Activated CD8-positive, alpha-beta memory T cell treated with anti-CD3 and anti-CD28 coated beads for 36 hours (primary cell): ENCODE measurements around the gene OASL. TPM values are rescaled to one million over a fixed set of nuclear protein-coding genes. Genes with fewer than 3 reads are reported as not detected.

Experiments used
- CTCF ChIA-PET: fragments of 350-600 bp; sonication (Branson Sonifier 250); formaldehyde crosslinking; loops from one replicate; lab custom pipeline; 2021; ENCODE audit warnings: antibody characterized with exemption; lab: Charles Lee
- POLR2A ChIA-PET: fragments of 350-600 bp; sonication (Branson Sonifier 250); formaldehyde crosslinking; loops from one replicate; lab custom pipeline; 2021; ENCODE audit warnings: antibody characterized with exemption; lab: Charles Lee
- total RNA-seq, 2 experiments: library from RNA; stranded (reverse); gene quantifications; one replicate each; pipeline ENCODE4 v1.2.3, GENCODE V29; 2021

The OASL gene
- total RNA-seq, 2 experiments from 2014 or later = 3.0 to 3.3 TPM

DNA sequence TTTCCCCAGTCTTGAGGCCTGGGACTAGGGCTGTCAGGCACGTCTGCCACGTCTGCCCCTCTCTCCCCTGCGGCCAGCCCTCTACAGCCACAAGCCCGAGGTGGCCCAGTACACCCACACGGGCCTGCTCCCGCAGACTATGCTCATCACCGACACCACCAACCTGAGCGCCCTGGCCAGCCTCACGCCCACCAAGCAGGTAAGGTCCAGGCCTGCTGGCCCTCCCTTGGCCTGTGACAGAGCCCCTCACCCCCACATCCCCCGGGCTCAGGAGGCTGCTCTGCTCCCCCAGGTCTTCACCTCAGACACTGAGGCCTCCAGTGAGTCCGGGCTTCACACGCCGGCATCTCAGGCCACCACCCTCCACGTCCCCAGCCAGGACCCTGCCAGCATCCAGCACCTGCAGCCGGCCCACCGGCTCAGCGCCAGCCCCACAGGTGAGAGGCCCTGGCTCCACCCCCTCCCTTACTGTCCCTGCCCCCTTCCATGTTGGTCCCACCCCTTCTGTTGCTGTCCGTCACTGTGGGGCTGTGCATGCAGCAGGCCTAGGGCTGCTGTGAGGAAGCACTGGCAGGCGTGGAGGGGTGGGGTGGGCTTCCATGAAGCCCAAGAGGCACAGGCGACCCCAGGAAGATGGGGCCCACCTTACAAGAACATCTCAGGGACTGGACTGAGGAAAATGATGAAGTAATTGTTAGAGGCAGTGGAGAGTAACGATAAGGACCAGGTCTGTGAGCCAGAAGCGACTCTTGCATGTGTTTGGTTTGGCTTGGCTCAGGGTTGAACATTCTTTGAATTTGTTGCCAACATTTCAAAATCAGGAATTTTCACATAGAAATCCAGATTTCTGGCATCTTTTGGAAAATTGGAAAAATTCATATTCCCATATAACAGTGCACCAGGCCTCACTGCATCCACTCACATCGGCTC lies 39.6 kb downstream of the OASL start:
- POLR2A ChIA-PET = no interaction called here
- CTCF ChIA-PET = no interaction called here

DNA sequence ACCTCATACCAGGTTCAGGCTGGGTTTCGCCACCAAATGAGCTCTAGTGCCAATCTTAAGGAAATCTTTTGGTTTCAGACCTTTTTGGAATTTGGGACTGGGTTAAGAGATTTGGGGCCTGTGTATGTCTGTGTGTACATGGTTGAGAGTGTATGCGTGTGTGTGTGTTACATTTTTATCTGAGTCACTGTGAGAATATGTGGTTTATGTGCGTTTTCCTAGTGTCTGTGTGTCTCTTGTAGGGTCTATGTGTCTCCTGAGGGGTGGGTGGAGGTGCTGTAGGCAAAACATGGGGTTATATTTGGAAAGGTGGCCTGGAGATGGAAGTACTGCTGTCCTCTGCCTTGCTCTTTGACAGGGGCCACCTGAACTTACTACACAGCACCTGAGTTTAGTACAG lies 40.6 kb downstream of the OASL start:
- POLR2A ChIA-PET = no interaction called here

DNA sequence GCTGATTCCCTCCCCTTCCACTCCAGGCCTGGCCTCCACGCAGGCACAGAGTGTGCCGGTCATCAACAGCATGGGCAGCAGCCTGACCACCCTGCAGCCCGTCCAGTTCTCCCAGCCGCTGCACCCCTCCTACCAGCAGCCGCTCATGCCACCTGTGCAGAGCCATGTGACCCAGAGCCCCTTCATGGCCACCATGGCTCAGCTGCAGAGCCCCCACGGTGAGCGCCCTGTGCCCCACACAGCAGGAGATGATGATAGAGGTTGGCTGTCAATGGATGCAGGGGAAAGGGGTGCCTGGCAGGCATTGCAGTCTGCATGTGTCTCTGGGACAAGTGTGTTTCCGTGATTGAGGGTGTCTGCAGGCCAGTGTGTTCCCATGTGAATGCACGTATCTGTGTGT lies 41.6 kb downstream of the OASL start:
- CTCF ChIA-PET = no interaction called here
- POLR2A ChIA-PET = no interaction called here

More for the DNA sequence above, 40.6 kb downstream of the OASL start:
- CTCF ChIA-PET = no interaction called here

DNA sequence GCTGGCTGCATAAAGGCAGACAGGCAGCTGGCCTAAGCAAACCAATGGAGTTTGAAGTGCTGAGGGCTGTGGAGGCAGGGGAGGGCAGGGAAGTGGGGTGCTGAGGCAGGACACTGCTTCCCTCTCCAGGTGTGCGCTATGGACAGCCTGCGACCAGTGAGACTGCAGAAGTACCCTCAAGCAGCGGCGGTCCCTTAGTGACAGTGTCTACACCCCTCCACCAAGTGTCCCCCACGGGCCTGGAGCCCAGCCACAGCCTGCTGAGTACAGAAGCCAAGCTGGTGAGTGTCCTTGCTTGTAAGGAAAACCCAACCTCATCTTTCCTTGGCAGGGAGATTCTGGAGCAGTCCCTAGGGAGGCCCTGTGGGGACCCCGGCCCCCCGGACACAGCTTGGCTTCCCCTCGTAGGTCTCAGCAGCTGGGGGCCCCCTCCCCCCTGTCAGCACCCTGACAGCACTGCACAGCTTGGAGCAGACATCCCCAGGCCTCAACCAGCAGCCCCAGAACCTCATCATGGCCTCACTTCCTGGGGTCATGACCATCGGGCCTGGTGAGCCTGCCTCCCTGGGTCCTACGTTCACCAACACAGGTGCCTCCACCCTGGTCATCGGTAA lies 42.8 kb downstream of the OASL start:
- ChIA-PET POLR2A (no interaction called here), CTCF (interaction anchor here (0.6 to 1.4 kb wide), 2 partner anchors 9 to 38 kb away, joined by 3 to 5 read pairs; no protein-coding TSS in a partner anchor)

DNA sequence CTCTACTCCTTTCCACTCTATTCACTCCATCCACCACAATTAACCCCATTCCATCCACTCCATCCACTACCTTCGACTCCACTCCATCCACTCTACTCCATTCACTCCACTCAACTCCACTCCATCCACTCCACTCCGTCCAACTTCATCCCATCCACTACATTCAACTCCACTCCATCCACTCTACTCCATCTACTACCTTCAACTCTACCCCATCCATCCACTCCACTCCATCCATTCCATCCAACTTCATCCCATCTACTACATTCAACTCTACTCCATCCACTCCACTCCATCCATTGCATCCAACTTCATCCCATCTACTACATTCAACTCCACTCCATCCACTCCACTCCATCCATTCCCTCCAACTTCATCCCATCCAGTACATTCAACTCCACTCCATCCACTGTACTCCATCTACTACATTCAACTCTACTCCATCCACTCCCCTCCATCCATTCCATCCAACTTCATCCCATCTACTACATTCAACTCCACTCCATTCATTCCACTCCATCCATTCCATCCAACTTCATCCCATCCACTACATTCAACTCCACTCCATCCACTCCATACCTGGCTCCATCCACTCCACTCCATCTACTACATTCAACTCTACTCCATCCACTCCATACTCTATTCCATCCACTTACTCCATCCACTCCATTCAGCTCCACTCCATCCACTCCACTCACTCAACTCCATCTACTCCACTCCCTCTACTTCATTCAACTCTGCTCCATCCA lies 44.3 kb downstream of the OASL start:
- CTCF ChIA-PET = no interaction called here

DNA sequence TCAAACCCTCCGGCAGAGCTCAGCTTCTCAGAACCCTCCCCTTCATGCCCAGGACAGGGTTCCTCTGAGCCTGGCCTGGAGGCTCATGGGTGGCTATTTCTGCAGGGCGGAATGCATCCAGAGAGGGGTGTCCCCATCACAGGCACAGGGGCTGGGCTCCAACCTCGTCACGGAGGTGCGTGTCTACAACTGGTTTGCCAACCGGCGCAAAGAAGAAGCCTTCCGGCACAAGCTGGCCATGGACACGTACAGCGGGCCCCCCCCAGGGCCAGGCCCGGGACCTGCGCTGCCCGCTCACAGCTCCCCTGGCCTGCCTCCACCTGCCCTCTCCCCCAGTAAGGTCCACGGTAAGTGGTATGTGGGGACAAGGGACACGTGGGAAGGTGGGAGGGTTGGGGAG lies 45.0 kb downstream of the OASL start:
- ChIA-PET POLR2A (no interaction called here), CTCF (no interaction called here)

More for the DNA sequence above, 44.3 kb downstream of the OASL start:
- POLR2A ChIA-PET = no interaction called here

DNA sequence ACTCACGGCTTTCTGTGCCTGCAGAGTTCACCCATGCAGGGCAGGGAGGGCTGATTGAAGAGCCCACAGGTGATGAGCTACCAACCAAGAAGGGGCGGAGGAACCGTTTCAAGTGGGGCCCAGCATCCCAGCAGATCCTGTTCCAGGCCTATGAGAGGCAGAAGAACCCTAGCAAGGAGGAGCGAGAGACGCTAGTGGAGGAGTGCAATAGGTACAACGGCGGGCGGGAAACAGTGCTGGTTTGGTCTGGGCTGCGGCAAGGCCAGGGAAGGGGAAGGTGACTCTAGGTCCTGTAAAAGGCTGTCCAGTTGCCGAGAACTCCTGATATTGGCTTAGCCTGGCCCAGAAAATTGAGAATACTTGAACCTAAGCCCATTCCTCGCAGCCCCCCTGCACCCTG lies 45.5 kb downstream of the OASL start:
- POLR2A ChIA-PET = no interaction called here
- CTCF ChIA-PET = interaction anchor here (1.2 to 1.7 kb wide), 2 partner anchors 12 to 346 kb away, joined by 3 to 4 read pairs; no protein-coding TSS in a partner anchor

DNA sequence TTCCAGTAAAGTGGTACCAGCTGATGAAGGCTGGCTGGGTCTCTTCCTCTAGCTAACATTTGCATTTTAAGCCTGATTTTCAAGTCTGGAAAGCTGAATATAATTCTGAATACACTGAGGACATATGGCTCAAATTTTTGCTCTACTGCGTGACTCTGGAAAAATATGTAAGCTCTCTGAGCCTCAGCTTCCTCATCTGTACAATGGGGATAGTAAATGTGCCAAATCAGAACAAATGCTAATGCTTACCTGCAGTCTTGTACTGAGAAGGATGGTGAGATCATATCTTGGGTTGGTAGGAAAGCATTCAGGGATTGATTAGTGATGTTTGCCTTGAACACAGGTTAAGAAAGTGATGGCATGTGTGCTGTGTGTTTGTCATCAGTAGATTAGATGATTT lies 46.1 kb downstream of the OASL start:
- POLR2A ChIA-PET = no interaction called here
- CTCF ChIA-PET = interaction anchor here (1.2 to 1.7 kb wide), 2 partner anchors 12 to 346 kb away, joined by 3 to 4 read pairs; no protein-coding TSS in a partner anchor

DNA sequence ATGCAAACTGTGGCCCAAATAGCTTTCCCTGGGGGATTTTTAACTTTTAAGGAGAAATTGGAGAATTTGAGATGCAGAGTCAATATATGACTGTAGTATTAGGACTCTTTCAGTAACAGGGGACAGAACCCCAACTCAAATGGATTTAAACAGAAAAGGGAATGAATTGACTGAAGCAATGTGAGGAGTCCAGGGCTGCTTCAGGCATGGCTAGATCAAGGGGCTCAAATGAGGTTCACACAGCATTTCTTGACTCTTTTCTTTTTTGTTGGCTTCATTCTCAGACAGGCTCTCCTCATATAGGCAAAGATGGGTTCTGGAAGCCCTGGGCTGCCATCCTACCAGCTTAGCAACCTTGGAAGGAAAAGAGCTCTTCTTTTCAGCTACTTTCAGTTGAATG lies 47.1 kb downstream of the OASL start:
- ChIA-PET POLR2A (no interaction called here), CTCF (interaction anchor here (1.2 to 1.7 kb wide), 2 partner anchors 11 to 345 kb away, joined by 3 to 4 read pairs; no protein-coding TSS in a partner anchor)

DNA sequence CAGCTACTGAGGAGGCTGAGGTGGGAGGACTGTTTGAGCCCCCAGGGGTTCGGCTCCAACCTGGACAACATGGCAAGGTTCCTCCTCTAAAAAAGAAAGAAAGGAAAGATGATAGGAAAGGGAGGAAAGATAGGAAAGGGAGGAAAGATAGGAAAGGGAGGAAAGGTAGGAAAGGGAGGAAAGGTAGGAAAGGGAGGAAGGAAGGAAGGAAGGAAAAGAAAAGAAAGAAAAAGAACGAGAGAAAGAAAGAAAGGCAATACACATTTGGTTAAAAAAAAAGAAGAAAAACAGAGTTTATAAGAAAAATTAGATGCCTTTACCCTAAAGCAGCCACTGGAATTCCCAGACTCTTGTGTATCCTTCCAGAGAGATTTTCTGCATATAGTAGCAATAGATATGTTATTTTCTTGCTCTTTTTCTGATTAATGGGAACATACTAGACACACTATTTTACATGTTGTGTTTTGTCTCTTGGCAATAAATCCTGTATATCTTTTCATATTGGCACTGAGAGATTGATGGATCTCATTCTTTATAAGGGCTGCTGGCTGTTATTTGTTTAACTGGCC lies 48.5 kb downstream of the OASL start:
- ChIA-PET CTCF (no interaction called here), POLR2A (no interaction called here)

DNA sequence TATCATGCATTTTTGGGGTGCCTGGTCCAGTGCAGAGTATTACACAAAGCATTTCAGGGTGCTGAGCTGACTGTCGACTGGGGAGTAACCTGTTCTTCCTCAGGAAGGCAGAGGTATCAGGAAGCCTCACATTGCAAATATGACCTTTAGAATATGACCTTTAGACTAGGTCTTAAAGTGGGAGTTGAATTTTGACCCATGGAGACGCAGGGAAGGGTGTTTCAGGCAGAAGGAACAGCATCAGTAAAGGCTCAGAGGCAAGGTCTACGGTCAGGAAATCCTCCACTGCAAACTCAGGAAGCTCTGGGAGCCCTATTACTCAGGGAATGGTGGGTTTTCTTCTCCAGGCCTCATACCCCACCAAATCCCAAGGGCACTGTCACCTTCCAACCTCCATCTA lies 49.4 kb downstream of the OASL start:
- ChIA-PET POLR2A (no interaction called here), CTCF (no interaction called here)

DNA sequence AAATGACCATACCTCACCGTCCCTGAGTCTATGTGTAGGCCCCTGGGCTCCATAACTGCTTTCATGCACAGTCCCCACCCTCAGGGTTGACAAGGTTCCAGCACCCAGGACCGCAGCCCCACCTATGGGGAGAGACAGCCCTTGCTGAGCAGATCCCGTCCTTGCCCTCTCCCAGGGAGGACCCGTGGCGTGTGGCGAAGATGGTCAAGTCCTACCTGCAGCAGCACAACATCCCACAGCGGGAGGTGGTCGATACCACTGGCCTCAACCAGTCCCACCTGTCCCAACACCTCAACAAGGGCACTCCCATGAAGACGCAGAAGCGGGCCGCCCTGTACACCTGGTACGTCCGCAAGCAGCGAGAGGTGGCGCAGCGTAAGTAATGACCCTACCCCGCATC lies 50.4 kb downstream of the OASL start:
- POLR2A ChIA-PET = no interaction called here
- CTCF ChIA-PET = no interaction called here

DNA sequence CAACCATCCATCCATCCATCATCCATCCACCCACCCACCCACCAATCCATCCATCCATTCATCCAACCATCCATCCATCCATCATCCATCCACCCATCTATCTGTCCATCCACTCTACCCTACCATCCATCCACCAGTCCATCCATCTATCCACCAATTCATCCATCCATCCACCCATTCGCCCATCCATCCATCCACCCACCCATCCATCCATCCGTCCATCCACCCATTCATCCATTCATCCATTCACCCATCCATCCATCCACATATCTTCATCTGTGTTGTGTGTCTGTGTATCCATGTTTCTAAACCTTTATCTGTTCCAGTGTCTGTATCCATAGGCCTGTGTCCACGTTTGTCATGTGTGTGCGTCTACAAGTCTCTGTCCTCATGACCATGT lies 50.8 kb downstream of the OASL start:
- ChIA-PET POLR2A (no interaction called here), CTCF (no interaction called here)

DNA sequence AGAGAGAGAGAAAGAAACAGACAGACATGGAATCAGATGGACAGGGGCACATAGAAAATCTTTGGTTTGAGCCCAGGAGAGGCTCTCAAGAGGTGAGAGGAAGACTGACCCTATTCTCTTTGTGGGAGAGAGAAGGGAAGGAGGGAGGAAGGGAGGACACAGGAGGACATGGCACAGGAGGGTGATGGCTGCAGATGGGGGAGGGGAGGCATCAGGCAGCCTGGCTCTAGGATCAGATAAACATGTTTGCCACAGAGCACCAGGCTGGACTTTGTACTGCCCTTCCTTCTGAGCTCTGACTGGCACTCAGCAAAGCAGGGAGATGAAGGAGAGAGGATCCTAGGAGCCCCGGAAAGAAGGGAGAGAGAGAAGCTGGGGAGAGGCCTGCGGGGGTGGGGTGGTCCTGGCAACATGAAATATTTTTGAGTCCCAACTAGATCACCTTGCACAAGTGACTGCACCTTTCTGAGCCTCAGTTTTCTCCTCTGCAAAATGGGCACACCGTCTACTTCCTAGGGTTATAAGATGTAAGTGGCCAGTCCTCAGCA lies 54.6 kb downstream of the OASL start:
- ChIA-PET CTCF (interaction anchor here (0.7 to 1.1 kb wide), 2 partner anchors 13 to 75 kb away, joined by 4 to 5 read pairs; no protein-coding TSS in a partner anchor), POLR2A (interaction anchor here (0.6 kb wide), 1 partner anchor 253 kb away, joined by 3 read pairs; no protein-coding TSS in a partner anchor)

DNA sequence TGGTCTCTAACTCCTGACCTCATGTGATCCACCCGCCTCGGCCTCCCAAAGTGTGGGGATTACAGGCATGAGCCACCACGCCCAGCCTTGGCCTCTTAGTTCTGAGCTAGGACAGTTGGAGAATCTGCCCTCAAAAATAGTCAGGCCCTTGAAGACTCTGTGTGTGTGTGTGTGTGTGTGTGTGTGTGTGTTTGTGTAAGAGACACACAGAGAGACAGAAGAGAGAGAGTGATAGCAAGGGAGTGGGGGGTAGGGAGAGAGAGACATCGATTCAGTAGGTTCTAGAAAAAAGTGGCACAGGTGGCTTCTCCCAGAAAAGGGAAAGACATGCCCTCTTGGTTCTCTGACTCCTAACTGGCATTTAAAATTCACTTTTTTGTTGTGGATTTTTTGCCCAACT lies 55.3 kb downstream of the OASL start:
- ChIA-PET POLR2A (interaction anchor here (0.6 kb wide), 1 partner anchor 253 kb away, joined by 3 read pairs; no protein-coding TSS in a partner anchor), CTCF (interaction anchor here (0.5 to 1.1 kb wide), 3 partner anchors 12 to 125 kb away, joined by 3 to 5 read pairs (median 4); no protein-coding TSS in a partner anchor)

DNA sequence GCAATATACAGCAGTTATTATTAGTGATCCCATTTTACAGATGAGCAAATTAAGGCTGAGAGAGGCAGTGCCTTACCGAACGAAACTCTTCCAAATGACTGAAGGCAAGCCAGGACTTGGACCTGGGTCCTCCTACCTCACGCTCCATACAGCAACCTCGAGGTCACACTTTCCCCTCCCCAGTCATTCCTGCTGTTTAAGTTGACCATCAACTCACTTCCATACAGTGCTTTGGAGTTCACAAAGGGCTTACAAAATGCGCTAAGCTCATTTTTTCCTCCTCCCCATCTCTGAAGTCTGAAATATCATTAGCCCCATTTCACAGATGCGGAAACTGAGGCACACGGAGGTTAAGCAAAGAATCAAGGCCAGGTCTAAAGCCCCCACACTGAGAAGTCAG lies 56.4 kb downstream of the OASL start:
- ChIA-PET POLR2A (no interaction called here), CTCF (no interaction called here)

DNA sequence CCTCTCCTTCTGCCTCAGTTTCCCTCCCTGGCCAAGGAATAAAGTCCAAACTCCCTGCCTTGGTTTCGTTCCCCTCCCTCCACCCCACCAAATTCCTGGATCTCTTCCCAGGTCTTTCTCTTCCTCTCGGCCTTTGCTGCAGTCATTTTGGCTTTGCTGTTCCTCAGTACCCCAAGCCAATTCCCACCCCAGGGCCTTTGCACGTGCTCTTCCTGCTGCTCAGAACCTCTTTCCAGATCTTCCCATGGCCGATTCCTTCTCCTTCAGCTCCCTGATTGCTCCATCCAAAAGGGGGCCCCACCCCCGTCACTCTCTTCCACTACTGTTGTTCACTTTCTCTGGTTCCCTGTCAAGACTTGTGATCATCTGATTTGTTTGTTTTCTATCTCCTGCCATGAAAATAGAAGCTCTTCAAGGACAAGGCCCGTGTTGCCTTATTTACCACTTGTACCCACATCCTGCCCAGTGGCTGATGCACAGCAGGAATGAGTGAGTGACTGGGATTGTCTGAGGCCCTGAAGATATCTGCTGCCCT lies 57.6 kb downstream of the OASL start:
- ChIA-PET POLR2A (no interaction called here), CTCF (interaction anchor here (0.9 kb wide), 1 partner anchor 8 kb away, joined by 3 read pairs; no protein-coding TSS in a partner anchor)

DNA sequence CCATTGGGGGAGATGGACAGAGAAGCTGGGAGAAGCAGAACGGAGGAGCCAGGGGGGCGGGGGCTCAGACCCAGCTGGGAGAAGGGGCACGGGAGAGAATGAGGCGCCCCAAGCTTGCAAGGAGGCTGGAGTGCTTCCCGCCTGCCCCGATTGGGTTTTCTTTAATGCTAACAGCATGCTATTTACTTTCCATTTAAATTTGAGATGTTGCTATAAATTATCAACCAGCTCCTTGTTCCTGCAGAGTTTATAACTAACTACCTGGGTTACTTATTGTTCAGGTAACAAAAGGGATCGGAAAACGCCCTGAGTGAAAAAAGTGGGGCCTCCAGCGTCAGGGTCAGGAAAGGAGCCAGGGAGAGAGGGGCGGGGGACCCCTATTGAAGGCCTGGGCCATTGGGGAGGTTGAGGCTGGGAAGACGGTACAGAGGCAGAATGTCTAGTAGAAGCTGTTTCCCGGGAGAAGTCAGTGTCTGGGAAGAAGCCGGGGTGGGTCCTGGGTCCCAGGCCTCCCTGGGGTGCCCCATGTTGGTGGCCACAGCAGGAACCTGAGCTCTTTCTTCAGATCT lies 58.2 kb downstream of the OASL start:
- ChIA-PET CTCF (interaction anchor here (0.7 to 1.2 kb wide), 3 partner anchors 8 to 11 kb away, joined by 3 to 4 read pairs (median 3); no protein-coding TSS in a partner anchor), POLR2A (no interaction called here)
